Breast epithelium (tissue), 4 donors: ENCODE measurements around the gene DOK1. TPM values are rescaled to one million over a fixed set of nuclear protein-coding genes. Genes with fewer than 3 reads are reported as not detected.

Experiments used
- DNase-seq, 2 donors: peaks; one replicate each; pipeline ENCODE4 v3.0.0-alpha.2; 2019; ENCODE audit warnings: low spot score in 2 of 2
- H3K27ac ChIP-seq, 2 donors: fragments of 200-600 bp; sonication (generic) in 1 of 2; one replicate each; pipeline ENCODE4 v1.5.1; 2016 to 2019; ENCODE audit warnings: mild to moderate bottlenecking in 1 of 2
- H3K27me3 ChIP-seq, 2 donors: fragments of 200-600 bp; sonication (generic) in 1 of 2; one replicate each; pipeline versions ENCODE4 v1.5.1 to v1.6.0; 2017 to 2019; ENCODE audit warnings: control low read depth in 1 of 2, mild to moderate bottlenecking in 1 of 2
- H3K36me3 ChIP-seq: fragments of 200-600 bp; one replicate; pipeline ENCODE4 v1.5.1; 2019
- H3K4me1 ChIP-seq, 2 donors: fragments of 200-600 bp; sonication (generic); one replicate each; pipeline ENCODE4 v1.5.1; 2016 to 2019; ENCODE audit warnings: control low read depth in 1 of 2
- H3K4me3 ChIP-seq, 3 donors: fragments of 200-600 bp; sonication (generic); 1 replicate in 2 of 3; 2 replicates in 1 of 3; pipeline ENCODE4 v1.5.1; 2016 to 2019; ENCODE audit warnings: mild to moderate bottlenecking in 3 of 3, moderate library complexity in 2 of 3
- H3K9me3 ChIP-seq, 2 donors: fragments of 200-600 bp; sonication (generic) in 1 of 2; one replicate each; pipeline ENCODE4 v1.5.1; 2016 to 2019; ENCODE audit warnings: control low read depth in 1 of 2
- CTCF ChIP-seq, 3 donors: fragments of 450-650 bp; IDR thresholded peaks; one replicate each; pipeline ENCODE4 v1.5.1; 2016 to 2017; ENCODE audit warnings: antibody characterized with exemption in 3 of 3, mild to moderate bottlenecking in 3 of 3, moderate library complexity in 3 of 3
- POLR2A ChIP-seq: fragments of 450-650 bp; IDR thresholded peaks from one replicate; pipeline ENCODE4 v1.6.1; 2016; ENCODE audit warnings: antibody characterized with exemption, mild to moderate bottlenecking, moderate library complexity
- POLR2AphosphoS5 ChIP-seq, 3 donors: sonication (generic); formaldehyde crosslinking; IDR thresholded peaks; one replicate each; pipeline ENCODE4 v1.6.1; 2017; ENCODE audit warnings: antibody characterized with exemption in 3 of 3
- intact Hi-C: fragments of 100-400 bp; cut with DNase I; formaldehyde crosslinking; loops from one replicate; pipeline ENCODE4 v1.15.1; 2023; ENCODE audit warnings: low total_unique reads
- total RNA-seq, 3 donors: library from RNA; depleted of rRNA; stranded (reverse); fragments of >200 nt; gene quantifications; one replicate each; pipeline ENCODE4 v1.1.0, GENCODE V29; 2016

The DOK1 gene
- total RNA-seq, 3 donors from 2014 or later = 11.0 to 33.3 (median 13.1) TPM

- no peak for TF ChIP-seq POLR2AphosphoS5 (IDR thresholded peaks at IDR 0.05)
- TF ChIP-seq CTCF (IDR thresholded peaks at IDR 0.05) = no peak
- no peaks in the 10 kb centered on the region for H3K36me3 ChIP-seq
- DNase-seq = no peak
- H3K9me3 ChIP-seq = no peaks in the 10 kb centered on the region
- intact Hi-C loops = no loop called here
- H3K4me3 ChIP-seq = no peak overlapping the region
- peaks cover 0 to 30% of the 10 kb centered on the region in 2 donors for H3K27me3 ChIP-seq
- H3K27ac ChIP-seq = no peak overlapping the region
- H3K4me1 ChIP-seq = no peaks in the 10 kb centered on the region
These were observed 32.0 kb upstream of the DOK1 start for GRCh38 chr2:74522516-74522915.

- intact Hi-C loops = no loop called here
- peaks cover 0 to 8% of the 10 kb centered on the region in 2 donors for H3K4me1 ChIP-seq
- H3K36me3 ChIP-seq = no peaks in the 10 kb centered on the region
- DNase-seq = no peak
- no peak overlapping the region for H3K4me3 ChIP-seq
- no peaks in the 10 kb centered on the region for H3K9me3 ChIP-seq
- peaks cover 0 to 15% of the 10 kb centered on the region in 2 donors for H3K27me3 ChIP-seq
- no peak overlapping the region for H3K27ac ChIP-seq
- TF ChIP-seq CTCF (IDR thresholded peaks at IDR 0.05) = no peak
- TF ChIP-seq POLR2AphosphoS5 (IDR thresholded peaks at IDR 0.05) = no peak
- TF ChIP-seq POLR2A = no peak
These were observed 30.5 kb upstream of the DOK1 start for GRCh38 chr2:74524005-74524404.

GRCh38 chr2:74524955-74525716, 29.4 kb upstream of the DOK1 start:
- intact Hi-C loops = no loop called here
- no peak overlapping the region for H3K4me3 ChIP-seq
- no peaks in the 10 kb centered on the region for H3K36me3 ChIP-seq
- no peak for DNase-seq
- H3K27me3 ChIP-seq = peaks cover 0 to 4% of the 10 kb centered on the region in 2 donors
- no peaks in the 10 kb centered on the region for H3K9me3 ChIP-seq
- no peak for TF ChIP-seq CTCF (IDR thresholded peaks at IDR 0.05)
- TF ChIP-seq POLR2AphosphoS5 (IDR thresholded peaks at IDR 0.05) = no peak
- TF ChIP-seq POLR2A = no peak
- no peak overlapping the region for H3K27ac ChIP-seq
- H3K4me1 ChIP-seq = peaks cover 0 to 8% of the 10 kb centered on the region in 2 donors

GRCh38 chr2:74525717-74526648, 28.5 kb upstream of the DOK1 start, which contains the start of gene DQX1:
DQX1 (minus strand) TSS chr2:74526231; CDS start chr2:74525729, 502 bp downstream.
- Histone ChIP-seq H3K4me1 (peaks cover 0 to 12% of the 10 kb centered on the region in 2 donors), H3K27ac (no peak within 1 kb of the TSS), H3K27me3 (peaks cover 0 to 2% of the 10 kb centered on the region in 2 donors), H3K36me3 (no peaks in the 10 kb centered on the region), H3K4me3 (no peak within 1 kb of the TSS), H3K9me3 (no peaks in the 10 kb centered on the region)
- DNase-seq = no peak
- TF ChIP-seq CTCF (IDR thresholded peaks at IDR 0.05) (no peak), POLR2AphosphoS5 (IDR thresholded peaks at IDR 0.05) (no peak), POLR2A (no peak)
- intact Hi-C loops = no loop called here
